GM23338 (cell line): Measurements from ENCODE around the gene PIK3R5. TPM values are rescaled to one million over a fixed set of nuclear protein-coding genes. Genes with fewer than 3 reads are reported as not detected.

Experiments
- ATAC-seq: fragments of 200-7000 bp; cut with Tn5 transposase; 3 replicates; pipeline ENCODE4 v1.9.1; 2020
- DNase-seq: peaks from one replicate; pipeline ENCODE4 v3.0.0-alpha.2; 2015; ENCODE audit warnings: low spot score
- H2AFZ ChIP-seq: fragments of 200-600 bp; sonication (generic); 2 replicates; pipeline ENCODE4 v1.8.0; 2016; ENCODE audit warnings: antibody characterized with exemption, mild to moderate bottlenecking, moderate library complexity
- H3F3A ChIP-seq: fragments of 200-600 bp; sonication (generic); replicated peaks from 2 replicates; pipeline ENCODE4 v1.8.0; 2017; ENCODE audit warnings: antibody characterized with exemption, mixed run types, low read depth
- H3K27ac ChIP-seq: fragments of 200-600 bp; sonication (generic); 2 replicates; pipeline ENCODE4 v1.6.1; 2016; ENCODE audit warnings: low read depth
- H3K27me3 ChIP-seq: fragments of 200-600 bp; sonication (generic); 2 replicates; pipeline ENCODE4 v1.8.0; 2016; ENCODE audit warnings: mild to moderate bottlenecking, mixed run types, moderate library complexity; ENCODE audit not compliant: insufficient read depth
- H3K36me3 ChIP-seq: fragments of 200-600 bp; sonication (generic); 2 replicates; pipeline ENCODE4 v1.8.0; 2016; ENCODE audit warnings: mild to moderate bottlenecking; ENCODE audit not compliant: insufficient read depth
- H3K4me1 ChIP-seq: fragments of 200-600 bp; sonication (generic); 2 replicates; pipeline ENCODE4 v1.8.0; 2016; ENCODE audit warnings: mild to moderate bottlenecking, moderate library complexity; ENCODE audit not compliant: insufficient read depth
- H3K4me2 ChIP-seq: fragments of 200-600 bp; sonication (generic); 2 replicates; pipeline ENCODE4 v1.7.1; 2017; ENCODE audit warnings: mixed run types
- H3K4me3 ChIP-seq: fragments of 200-600 bp; sonication (generic); 2 replicates; pipeline ENCODE4 v1.6.1; 2016; ENCODE audit warnings: mixed run types
- H3K79me2 ChIP-seq: fragments of 200-600 bp; sonication (generic); replicated peaks from 2 replicates; pipeline ENCODE4 v1.8.0; 2017; ENCODE audit warnings: mild to moderate bottlenecking; ENCODE audit not compliant: insufficient read depth
- H3K9me2 ChIP-seq: fragments of 200-600 bp; sonication (generic); 2 replicates; pipeline ENCODE4 v1.8.0; 2017; ENCODE audit not compliant: insufficient read depth
- H4K20me1 ChIP-seq: fragments of 200-600 bp; sonication (generic); replicated peaks from 2 replicates; pipeline ENCODE4 v1.8.0; 2017; ENCODE audit warnings: mild to moderate bottlenecking; ENCODE audit not compliant: insufficient read depth
- H3K27ac Mint-ChIP-seq: 2 replicates; pipeline ENCODE4 v1.8.0; 2020; ENCODE audit warnings: inconsistent platforms, mild to moderate bottlenecking, moderate library complexity, mixed read lengths
- H3K27me3 Mint-ChIP-seq: 3 replicates; pipeline ENCODE4 v1.8.0; 2022; ENCODE audit warnings: low read depth, mild to moderate bottlenecking, moderate library complexity, mixed read lengths, inconsistent platforms; ENCODE audit not compliant: insufficient read depth, poor library complexity
- H3K36me3 Mint-ChIP-seq: 3 replicates; pipeline ENCODE4 v1.8.0; 2021; ENCODE audit warnings: low read depth, mild to moderate bottlenecking, inconsistent platforms, moderate library complexity, mixed read lengths
- H3K4me1 Mint-ChIP-seq: 3 replicates; pipeline ENCODE4 v1.8.0; 2020; ENCODE audit warnings: mild to moderate bottlenecking, inconsistent platforms, mixed read lengths
- H3K4me3 Mint-ChIP-seq: 3 replicates; pipeline ENCODE4 v1.8.0; 2021; ENCODE audit warnings: moderate library complexity, mild to moderate bottlenecking, inconsistent platforms, mixed read lengths
- H3K9me3 Mint-ChIP-seq: 3 replicates; pipeline ENCODE4 v1.8.0; 2020; ENCODE audit warnings: moderate library complexity, mild to moderate bottlenecking, inconsistent platforms, mixed read lengths
- ETS1 ChIP-seq: IDR thresholded peaks from 2 replicates; pipeline ENCODE4 v1.6.1; 2016; ENCODE audit warnings: antibody characterized with exemption
- POLR2AphosphoS5 ChIP-seq: IDR thresholded peaks from 2 replicates; pipeline ENCODE4 v1.6.1; 2016; ENCODE audit warnings: antibody characterized with exemption, low read depth
- REST ChIP-seq: IDR thresholded peaks from one replicate; pipeline ENCODE4 v1.6.1; 2018; ENCODE audit warnings: antibody characterized with exemption; ENCODE audit not compliant: unreplicated experiment
- ZNF331 ChIP-seq: fragments of 250-450 bp; sonication (Bioruptor Pico); IDR thresholded peaks from 2 replicates; pipeline ENCODE4 v1.5.0; 2020; ENCODE audit warnings: low read depth, mild to moderate bottlenecking, moderate library complexity
- ZNF462 ChIP-seq: fragments of 250-450 bp; sonication (Bioruptor Pico); IDR thresholded peaks from 2 replicates; pipeline ENCODE4 v1.5.0; 2020; ENCODE audit warnings: mild to moderate bottlenecking, moderate library complexity
- polyA plus RNA-seq: library from polyadenylated mRNA; unstranded; fragments of >200 nt; fragmentation: Nextera tagmentation; extraction: Ambion mirVana; gene quantifications from 2 replicates; pipeline ENCODE4 v1.2.1, GENCODE V29; 2016
- total RNA-seq: library from RNA; depleted of rRNA; stranded (reverse); fragments of >200 nt; shearing (Covaris generic); gene quantifications from 2 replicates; pipeline ENCODE4 v1.2.3, GENCODE V29; 2014

Gene PIK3R5
- total and polyA plus RNA-seq, 2 experiments from 2014 or later: 1.7 to 9.4 TPM

GRCh38 chr17:8847891-8848290 lies 117.6 kb downstream of the PIK3R5 start (continued):
- TF ChIP-seq REST: no peak

GRCh38 chr17:8846768-8847211 lies 118.7 kb downstream of the PIK3R5 start:
- Histone ChIP-seq H3K4me3 (no peak overlapping the region), H3K36me3 (no peaks in the 10 kb centered on the region; the same call in 1 of the 2 replicates), H4K20me1 (no peaks in the 10 kb centered on the region), H3K9me2 (0 out of 2 replicates have a peak, but pooled peaks cover 3% of the 10 kb centered on the region), H3K79me2 (no peaks in the 10 kb centered on the region), H3K27ac (no peak overlapping the region), H3F3A (no peaks in the 10 kb centered on the region), H2AFZ (peak overlapping the region; percentile 2), H3K27me3 (no peaks in the 10 kb centered on the region), H3K4me2 (no peak overlapping the region), H3K4me1 (no peaks in the 10 kb centered on the region)
- no peaks in the 10 kb centered on the region for H3K9me3 Mint-ChIP-seq
- H3K36me3 Mint-ChIP-seq: no peaks in the 10 kb centered on the region
- DNase-seq (peak; percentile 82), ATAC-seq (peak; percentile 100)
- peaks cover 4% of the 10 kb centered on the region; the same call in 1 of the 3 replicates for H3K4me1 Mint-ChIP-seq
- no peak overlapping the region for H3K27ac Mint-ChIP-seq
- H3K27me3 Mint-ChIP-seq: peaks cover 4% of the 10 kb centered on the region
- TF ChIP-seq POLR2AphosphoS5 (peak; percentile 56; the same call in 1 of the 2 replicates), ZNF331 (CRISPR knock-in tag) (no peak), ETS1 (peak; percentile 69)
- H3K4me3 Mint-ChIP-seq: peak overlapping the region; percentile 26; the same call in 2 of the 3 replicates

GRCh38 chr17:8844229-8845218 lies 121.0 kb downstream of the PIK3R5 start:
- H3F3A ChIP-seq: no peaks in the 10 kb centered on the region
- H3K4me1 Mint-ChIP-seq: peaks cover 4% of the 10 kb centered on the region; the same call in 1 of the 3 replicates
- TF ChIP-seq ZNF462 (CRISPR knock-in tag): no peak

More at GRCh38 chr17:8844229-8845218, 121.0 kb downstream of the PIK3R5 start:
- Mint-ChIP-seq H3K27ac (no peak overlapping the region), H3K4me3 (no peak overlapping the region), H3K9me3 (no peaks in the 10 kb centered on the region), H3K27me3 (peaks cover 4% of the 10 kb centered on the region), H3K36me3 (no peaks in the 10 kb centered on the region)
- Histone ChIP-seq H2AFZ (no peak overlapping the region), H3K36me3 (no peaks in the 10 kb centered on the region; the same call in 1 of the 2 replicates), H3K4me1 (no peaks in the 10 kb centered on the region), H4K20me1 (no peaks in the 10 kb centered on the region), H3K4me3 (no peak overlapping the region), H3K27ac (no peak overlapping the region), H3K9me2 (0 out of 2 replicates have a peak, but pooled peaks cover 3% of the 10 kb centered on the region), H3K4me2 (no peak overlapping the region), H3K27me3 (no peaks in the 10 kb centered on the region), H3K79me2 (no peaks in the 10 kb centered on the region)
- no peak for DNase-seq
- ATAC-seq: no peak
